HepG2 (cell line): Measurements from ENCODE around the gene DISP2.
A peak's percentile ranks its signal among the peaks of the same experiment; 100 is the strongest.

Experiments
- CTCF ChIP-seq: sonication (generic); formaldehyde crosslinking; IDR thresholded peaks from 2 replicates; pipeline ENCODE4 v1.5.0; 2020; ENCODE audit warnings: mild to moderate bottlenecking, missing genetic modification reagents, moderate library complexity
- NR3C1 ChIP-seq: sonication (generic); formaldehyde crosslinking; IDR thresholded peaks from 2 replicates; pipeline ENCODE4 v1.4.0; 2020; ENCODE audit warnings: missing genetic modification reagents
- POLR2A ChIP-seq, 2 experiments: IDR thresholded peaks; 2 replicates each; pipeline ENCODE4 v1.6.1; 2011; ENCODE audit warnings: low read depth in 2 of 2, low read length in 2 of 2, mild to moderate bottlenecking in 1 of 2, moderate library complexity in 1 of 2; ENCODE audit not compliant: insufficient read depth in 1 of 2
- PREB ChIP-seq: sonication (generic); formaldehyde crosslinking; IDR thresholded peaks from 2 replicates; pipeline ENCODE4 v1.4.0; 2020; ENCODE audit warnings: missing genetic modification reagents
- SIN3A ChIP-seq: IDR thresholded peaks from 2 replicates; pipeline ENCODE4 v1.6.1; 2011; ENCODE audit warnings: low read depth, mild to moderate bottlenecking, control low read depth, low read length, borderline replicate concordance
- SP2 ChIP-seq: sonication (generic); formaldehyde crosslinking; IDR thresholded peaks from 2 replicates; pipeline ENCODE4 v1.5.1; 2020; ENCODE audit warnings: mild to moderate bottlenecking, missing genetic modification reagents
- TF ChIP-seq, protein P1 (sequence below), 2 experiments: IDR thresholded peaks; 2 replicates each; pipeline ENCODE4 v1.6.1; 2011 to 2012; ENCODE audit warnings: low read length in 2 of 2, borderline replicate concordance in 1 of 2, low read depth in 1 of 2, mild to moderate bottlenecking in 1 of 2, moderate library complexity in 1 of 2

DNA sequence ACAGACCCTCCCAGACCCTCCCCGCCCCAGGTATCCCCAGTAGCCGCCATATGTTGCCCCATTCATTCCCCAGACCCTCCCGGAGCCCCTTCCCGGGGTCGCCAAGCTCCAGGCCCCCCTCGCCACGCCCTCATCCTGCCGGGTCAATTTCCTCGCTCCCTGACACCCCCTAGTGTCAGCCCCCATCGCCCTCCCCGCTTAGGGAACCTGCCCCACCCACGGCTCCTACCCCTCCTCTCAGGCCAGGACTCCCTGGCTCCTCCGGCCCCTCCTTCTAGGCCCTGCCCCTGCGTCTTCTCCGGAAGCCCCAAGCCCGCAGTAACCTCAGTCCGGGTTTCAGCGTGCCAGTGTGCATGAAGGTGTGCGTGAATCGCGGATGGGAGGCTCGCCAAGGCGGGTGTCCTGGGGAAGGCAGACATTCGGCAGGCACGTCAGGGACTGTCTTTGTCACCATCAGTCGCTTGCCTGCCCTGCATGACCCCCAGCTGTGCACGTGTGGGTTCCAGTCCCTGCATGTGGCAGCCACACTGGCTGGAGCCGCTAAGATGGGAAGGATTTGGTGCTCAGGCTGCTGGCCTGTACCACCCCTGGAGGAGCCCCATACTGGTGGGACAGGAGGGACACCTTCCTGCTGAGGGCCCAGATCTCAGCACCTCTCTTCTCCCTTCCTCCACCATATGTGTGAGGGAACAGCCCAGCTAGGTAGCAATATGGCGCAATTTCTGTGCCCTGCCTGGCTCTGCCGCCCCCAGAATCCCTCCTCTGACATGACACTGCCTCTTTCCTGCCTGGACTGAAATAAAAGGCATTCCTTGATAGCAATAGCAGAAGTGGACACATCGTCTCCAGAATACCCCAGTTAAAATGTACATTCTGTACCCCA lies 693 bp downstream of the DISP2 start:
- no peak for TF ChIP-seq SP2
- no peak for TF ChIP-seq SIN3A
- no peak for TF ChIP-seq POLR2A (IDR thresholded peaks at IDR 0.05; ENCODE audit: insufficient read depth in 1 of 2, low read depth in 2 of 2, low read length in 2 of 2)
- TF ChIP-seq PREB (CRISPR knock-in tag), result no peak
- TF ChIP-seq, protein P1, sequence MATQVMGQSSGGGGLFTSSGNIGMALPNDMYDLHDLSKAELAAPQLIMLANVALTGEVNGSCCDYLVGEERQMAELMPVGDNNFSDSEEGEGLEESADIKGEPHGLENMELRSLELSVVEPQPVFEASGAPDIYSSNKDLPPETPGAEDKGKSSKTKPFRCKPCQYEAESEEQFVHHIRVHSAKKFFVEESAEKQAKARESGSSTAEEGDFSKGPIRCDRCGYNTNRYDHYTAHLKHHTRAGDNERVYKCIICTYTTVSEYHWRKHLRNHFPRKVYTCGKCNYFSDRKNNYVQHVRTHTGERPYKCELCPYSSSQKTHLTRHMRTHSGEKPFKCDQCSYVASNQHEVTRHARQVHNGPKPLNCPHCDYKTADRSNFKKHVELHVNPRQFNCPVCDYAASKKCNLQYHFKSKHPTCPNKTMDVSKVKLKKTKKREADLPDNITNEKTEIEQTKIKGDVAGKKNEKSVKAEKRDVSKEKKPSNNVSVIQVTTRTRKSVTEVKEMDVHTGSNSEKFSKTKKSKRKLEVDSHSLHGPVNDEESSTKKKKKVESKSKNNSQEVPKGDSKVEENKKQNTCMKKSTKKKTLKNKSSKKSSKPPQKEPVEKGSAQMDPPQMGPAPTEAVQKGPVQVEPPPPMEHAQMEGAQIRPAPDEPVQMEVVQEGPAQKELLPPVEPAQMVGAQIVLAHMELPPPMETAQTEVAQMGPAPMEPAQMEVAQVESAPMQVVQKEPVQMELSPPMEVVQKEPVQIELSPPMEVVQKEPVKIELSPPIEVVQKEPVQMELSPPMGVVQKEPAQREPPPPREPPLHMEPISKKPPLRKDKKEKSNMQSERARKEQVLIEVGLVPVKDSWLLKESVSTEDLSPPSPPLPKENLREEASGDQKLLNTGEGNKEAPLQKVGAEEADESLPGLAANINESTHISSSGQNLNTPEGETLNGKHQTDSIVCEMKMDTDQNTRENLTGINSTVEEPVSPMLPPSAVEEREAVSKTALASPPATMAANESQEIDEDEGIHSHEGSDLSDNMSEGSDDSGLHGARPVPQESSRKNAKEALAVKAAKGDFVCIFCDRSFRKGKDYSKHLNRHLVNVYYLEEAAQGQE (IDR thresholded peaks at IDR 0.05; ENCODE audit: borderline replicate concordance in 1 of 2, low read depth in 1 of 2, low read length in 2 of 2), result no peak
- TF ChIP-seq CTCF (CRISPR knock-in tag), result peak; percentile 44
- no peak for TF ChIP-seq NR3C1 (CRISPR knock-in tag)
